Vagina (tissue), 2 donors: Measurements from ENCODE around the gene S1PR2.

Experiments
- CTCF ChIP-seq, 3 experiments: fragments of 450-650 bp in 2 of 3; fragments of 200-600 bp in 1 of 3; sonication (generic) in 1 of 3; IDR thresholded peaks; one replicate each; pipeline ENCODE4 v1.5.1; 2017 to 2019; ENCODE audit warnings: antibody characterized with exemption in 3 of 3, mild to moderate bottlenecking in 2 of 3, moderate library complexity in 2 of 3
- POLR2A ChIP-seq, 2 donors: fragments of 450-650 bp; IDR thresholded peaks; one replicate each; pipeline ENCODE4 v1.6.1; 2017; ENCODE audit warnings: antibody characterized with exemption in 2 of 2, mild to moderate bottlenecking in 2 of 2, moderate library complexity in 2 of 2
- POLR2AphosphoS5 ChIP-seq, 2 donors: sonication (generic); formaldehyde crosslinking; IDR thresholded peaks; one replicate each; pipeline ENCODE4 v1.9.0; 2017; ENCODE audit warnings: antibody characterized with exemption in 2 of 2, mild to moderate bottlenecking in 2 of 2, low read depth in 1 of 2; ENCODE audit not compliant: insufficient read depth in 1 of 2

DNA sequence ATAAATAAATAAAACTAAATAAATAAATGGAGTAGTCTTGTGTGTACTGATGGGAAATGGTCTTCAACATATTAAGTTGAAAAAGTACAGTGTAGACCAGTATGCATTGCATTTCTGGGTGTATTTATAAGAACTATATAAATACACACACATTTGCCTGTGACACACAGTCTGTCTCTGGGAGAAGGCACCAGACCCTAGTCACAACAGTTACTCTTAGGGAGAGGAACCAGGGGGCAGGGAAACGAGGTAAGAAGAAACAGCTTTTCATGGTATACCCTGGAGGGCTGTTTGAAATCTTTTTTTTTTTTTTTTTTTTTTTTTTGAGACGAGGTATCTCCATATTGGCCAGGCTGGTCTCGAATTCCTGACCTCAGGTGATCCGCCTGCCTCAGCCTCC lies 2.8 kb upstream of the S1PR2 start:
- TF ChIP-seq POLR2A (IDR thresholded peaks at IDR 0.05), result no peak
- no peak for TF ChIP-seq CTCF (IDR thresholded peaks at IDR 0.05)
- TF ChIP-seq POLR2AphosphoS5 (IDR thresholded peaks at IDR 0.05; ENCODE audit: insufficient read depth in 1 of 2, low read depth in 1 of 2), result no peak
